HepG2 (cell line): ENCODE results near the gene WDFY1. TPM values are rescaled to one million over a fixed set of nuclear protein-coding genes. Genes with fewer than 3 reads are reported as not detected.

Experiments
- MAFF ChIP-seq: IDR thresholded peaks from 2 replicates; pipeline ENCODE4 v1.6.1; 2011; ENCODE audit warnings: low read depth, low read length, improper control_type of control experiment
- RFX3 ChIP-seq: IDR thresholded peaks from 2 replicates; pipeline ENCODE4 v1.6.1; 2016; ENCODE audit warnings: missing biosample characterization, missing genetic modification reagents
- SP5 ChIP-seq: IDR thresholded peaks from 2 replicates; pipeline ENCODE4 v1.6.1; 2016; ENCODE audit warnings: low read depth, borderline replicate concordance
- ZBTB8A ChIP-seq: sonication (generic); formaldehyde crosslinking; IDR thresholded peaks from 2 replicates; pipeline ENCODE4 v1.4.0; 2020; ENCODE audit warnings: mild to moderate bottlenecking, low read depth, missing genetic modification reagents, borderline replicate concordance
- polyA plus RNA-seq, 8 experiments: library from polyadenylated mRNA; depleted of rRNA in 3 of 8; stranded (reverse) in 7 of 8; unstranded in 1 of 8; fragments of >200 nt; fragmentation: Illumina TruSeq in 4 of 8; extraction: Trizol in 4 of 8; gene quantifications; 2 replicates each; pipeline versions ENCODE4 v1.2.1 to v1.2.3, GENCODE V29; 2011 to 2016; ENCODE audit warnings: low read depth in 4 of 8, missing spikeins in 1 of 8, mixed read lengths in 1 of 8; ENCODE audit not compliant: insufficient read depth in 1 of 8
- total RNA-seq, 5 experiments: library from RNA; depleted of rRNA; stranded (reverse); fragments of >200 nt; fragmentation: Illumina TruSeq; extraction: Trizol; gene quantifications; 2 replicates each; pipeline ENCODE4 v1.2.3, GENCODE V29; 2016; ENCODE audit warnings: low read depth in 1 of 5
- TF ChIP-seq, protein P1 (sequence below): sonication (generic); formaldehyde crosslinking; IDR thresholded peaks from 2 replicates; pipeline ENCODE4 v1.8.0; 2022; ENCODE audit warnings: mild to moderate bottlenecking, missing genetic modification reagents, borderline replicate concordance
- TF ChIP-seq, protein P2 (sequence below): sonication (generic); formaldehyde crosslinking; IDR thresholded peaks from 2 replicates; pipeline ENCODE4 v1.4.0; 2020; ENCODE audit warnings: missing genetic modification reagents
- TF ChIP-seq, protein P3 (sequence below): sonication (generic); formaldehyde crosslinking; IDR thresholded peaks from 2 replicates; pipeline ENCODE4 v1.5.0; 2020; ENCODE audit warnings: mild to moderate bottlenecking, missing genetic modification reagents
- TF ChIP-seq, protein P4 (sequence below): sonication (generic); formaldehyde crosslinking; IDR thresholded peaks from 2 replicates; pipeline ENCODE4 v1.4.0; 2020; ENCODE audit warnings: missing genetic modification reagents, borderline replicate concordance

Gene WDFY1
- total and polyA plus RNA-seq, 2 of the 13 experiments (the other 11 are each of a cell fraction or from before 2014, with no cell fraction given) = 77.0 to 78.4 TPM

DNA sequence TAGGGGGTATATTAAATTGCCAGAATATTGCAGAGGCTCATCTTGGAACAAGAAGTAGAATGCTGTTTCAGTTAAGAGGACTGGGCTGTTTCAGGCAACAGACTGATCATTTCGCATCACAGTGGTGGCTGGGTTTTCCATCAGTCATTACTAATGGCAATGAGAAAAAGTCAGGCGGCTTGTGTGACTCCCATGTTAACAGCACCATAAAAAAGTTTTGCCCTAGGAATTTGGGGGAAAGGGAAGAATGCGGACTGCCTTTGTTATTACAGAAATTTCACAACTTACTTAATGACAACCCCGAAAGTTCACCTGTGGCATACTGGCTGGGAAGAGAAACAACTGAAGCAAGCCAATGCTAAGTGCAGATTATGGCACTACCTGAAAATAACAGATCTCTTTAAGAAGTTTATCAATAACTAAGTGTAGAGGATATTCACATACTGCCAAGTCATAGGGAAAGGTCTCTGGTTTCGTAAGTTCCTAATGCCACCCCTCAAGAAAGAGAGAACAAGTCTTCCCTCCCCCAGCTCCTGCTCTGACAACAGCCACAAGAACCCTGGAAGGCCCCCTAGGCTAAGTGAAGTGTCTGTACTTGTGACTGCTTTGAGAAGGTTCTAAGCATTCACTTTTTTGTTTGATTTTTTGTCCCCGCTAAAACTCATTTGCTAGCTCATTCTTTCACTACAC lies 67.3 kb downstream of the WDFY1 start (continued):
- TF ChIP-seq, protein P1, sequence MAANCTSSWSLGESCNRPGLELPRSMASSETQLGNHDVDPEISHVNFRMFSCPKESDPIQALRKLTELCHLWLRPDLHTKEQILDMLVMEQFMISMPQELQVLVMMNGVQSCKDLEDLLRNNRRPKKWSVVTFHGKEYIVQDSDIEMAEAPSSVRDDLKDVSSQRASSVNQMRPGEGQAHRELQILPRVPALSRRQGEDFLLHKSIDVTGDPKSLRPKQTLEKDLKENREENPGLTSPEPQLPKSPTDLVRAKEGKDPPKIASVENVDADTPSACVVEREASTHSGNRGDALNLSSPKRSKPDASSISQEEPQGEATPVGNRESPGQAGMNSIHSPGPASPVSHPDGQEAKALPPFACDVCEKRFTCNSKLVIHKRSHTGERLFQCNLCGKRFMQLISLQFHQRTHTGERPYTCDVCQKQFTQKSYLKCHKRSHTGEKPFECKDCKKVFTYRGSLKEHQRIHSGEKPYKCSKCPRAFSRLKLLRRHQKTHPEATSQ = no peak
- TF ChIP-seq ZBTB8A (CRISPR knock-in tag) (no peak), RFX3 (CRISPR knock-in tag) (no peak), MAFF (no peak), SP5 (no peak)
- TF ChIP-seq, protein P2, sequence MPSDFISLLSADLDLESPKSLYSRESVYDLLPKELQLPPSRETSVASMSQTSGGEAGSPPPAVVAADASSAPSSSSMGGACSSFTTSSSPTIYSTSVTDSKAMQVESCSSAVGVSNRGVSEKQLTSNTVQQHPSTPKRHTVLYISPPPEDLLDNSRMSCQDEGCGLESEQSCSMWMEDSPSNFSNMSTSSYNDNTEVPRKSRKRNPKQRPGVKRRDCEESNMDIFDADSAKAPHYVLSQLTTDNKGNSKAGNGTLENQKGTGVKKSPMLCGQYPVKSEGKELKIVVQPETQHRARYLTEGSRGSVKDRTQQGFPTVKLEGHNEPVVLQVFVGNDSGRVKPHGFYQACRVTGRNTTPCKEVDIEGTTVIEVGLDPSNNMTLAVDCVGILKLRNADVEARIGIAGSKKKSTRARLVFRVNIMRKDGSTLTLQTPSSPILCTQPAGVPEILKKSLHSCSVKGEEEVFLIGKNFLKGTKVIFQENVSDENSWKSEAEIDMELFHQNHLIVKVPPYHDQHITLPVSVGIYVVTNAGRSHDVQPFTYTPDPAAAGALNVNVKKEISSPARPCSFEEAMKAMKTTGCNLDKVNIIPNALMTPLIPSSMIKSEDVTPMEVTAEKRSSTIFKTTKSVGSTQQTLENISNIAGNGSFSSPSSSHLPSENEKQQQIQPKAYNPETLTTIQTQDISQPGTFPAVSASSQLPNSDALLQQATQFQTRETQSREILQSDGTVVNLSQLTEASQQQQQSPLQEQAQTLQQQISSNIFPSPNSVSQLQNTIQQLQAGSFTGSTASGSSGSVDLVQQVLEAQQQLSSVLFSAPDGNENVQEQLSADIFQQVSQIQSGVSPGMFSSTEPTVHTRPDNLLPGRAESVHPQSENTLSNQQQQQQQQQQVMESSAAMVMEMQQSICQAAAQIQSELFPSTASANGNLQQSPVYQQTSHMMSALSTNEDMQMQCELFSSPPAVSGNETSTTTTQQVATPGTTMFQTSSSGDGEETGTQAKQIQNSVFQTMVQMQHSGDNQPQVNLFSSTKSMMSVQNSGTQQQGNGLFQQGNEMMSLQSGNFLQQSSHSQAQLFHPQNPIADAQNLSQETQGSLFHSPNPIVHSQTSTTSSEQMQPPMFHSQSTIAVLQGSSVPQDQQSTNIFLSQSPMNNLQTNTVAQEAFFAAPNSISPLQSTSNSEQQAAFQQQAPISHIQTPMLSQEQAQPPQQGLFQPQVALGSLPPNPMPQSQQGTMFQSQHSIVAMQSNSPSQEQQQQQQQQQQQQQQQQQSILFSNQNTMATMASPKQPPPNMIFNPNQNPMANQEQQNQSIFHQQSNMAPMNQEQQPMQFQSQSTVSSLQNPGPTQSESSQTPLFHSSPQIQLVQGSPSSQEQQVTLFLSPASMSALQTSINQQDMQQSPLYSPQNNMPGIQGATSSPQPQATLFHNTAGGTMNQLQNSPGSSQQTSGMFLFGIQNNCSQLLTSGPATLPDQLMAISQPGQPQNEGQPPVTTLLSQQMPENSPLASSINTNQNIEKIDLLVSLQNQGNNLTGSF (CRISPR knock-in tag) = no peak
- TF ChIP-seq, protein P3, sequence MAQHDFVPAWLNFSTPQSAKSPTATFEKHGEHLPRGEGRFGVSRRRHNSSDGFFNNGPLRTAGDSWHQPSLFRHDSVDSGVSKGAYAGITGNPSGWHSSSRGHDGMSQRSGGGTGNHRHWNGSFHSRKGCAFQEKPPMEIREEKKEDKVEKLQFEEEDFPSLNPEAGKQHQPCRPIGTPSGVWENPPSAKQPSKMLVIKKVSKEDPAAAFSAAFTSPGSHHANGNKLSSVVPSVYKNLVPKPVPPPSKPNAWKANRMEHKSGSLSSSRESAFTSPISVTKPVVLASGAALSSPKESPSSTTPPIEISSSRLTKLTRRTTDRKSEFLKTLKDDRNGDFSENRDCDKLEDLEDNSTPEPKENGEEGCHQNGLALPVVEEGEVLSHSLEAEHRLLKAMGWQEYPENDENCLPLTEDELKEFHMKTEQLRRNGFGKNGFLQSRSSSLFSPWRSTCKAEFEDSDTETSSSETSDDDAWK (CRISPR knock-in tag) = no peak
- TF ChIP-seq, protein P4, sequence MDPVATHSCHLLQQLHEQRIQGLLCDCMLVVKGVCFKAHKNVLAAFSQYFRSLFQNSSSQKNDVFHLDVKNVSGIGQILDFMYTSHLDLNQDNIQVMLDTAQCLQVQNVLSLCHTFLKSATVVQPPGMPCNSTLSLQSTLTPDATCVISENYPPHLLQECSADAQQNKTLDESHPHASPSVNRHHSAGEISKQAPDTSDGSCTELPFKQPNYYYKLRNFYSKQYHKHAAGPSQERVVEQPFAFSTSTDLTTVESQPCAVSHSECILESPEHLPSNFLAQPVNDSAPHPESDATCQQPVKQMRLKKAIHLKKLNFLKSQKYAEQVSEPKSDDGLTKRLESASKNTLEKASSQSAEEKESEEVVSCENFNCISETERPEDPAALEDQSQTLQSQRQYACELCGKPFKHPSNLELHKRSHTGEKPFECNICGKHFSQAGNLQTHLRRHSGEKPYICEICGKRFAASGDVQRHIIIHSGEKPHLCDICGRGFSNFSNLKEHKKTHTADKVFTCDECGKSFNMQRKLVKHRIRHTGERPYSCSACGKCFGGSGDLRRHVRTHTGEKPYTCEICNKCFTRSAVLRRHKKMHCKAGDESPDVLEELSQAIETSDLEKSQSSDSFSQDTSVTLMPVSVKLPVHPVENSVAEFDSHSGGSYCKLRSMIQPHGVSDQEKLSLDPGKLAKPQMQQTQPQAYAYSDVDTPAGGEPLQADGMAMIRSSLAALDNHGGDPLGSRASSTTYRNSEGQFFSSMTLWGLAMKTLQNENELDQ (CRISPR knock-in tag) = no peak
